Measurements from ENCODE around the gene SETSIP. TPM values are rescaled to one million over a fixed set of nuclear protein-coding genes. Genes with fewer than 3 reads are reported as not detected.

The SETSIP gene
- total RNA-seq, 1 experiment from 2014 or later: not detected

GRCh38 chr1:92117526-92117925, 42.3 kb upstream of the SETSIP start:
- Histone ChIP-seq H3K9me3 (no peaks in the 10 kb centered on the region), H3K4me3 (ENCODE audit: low read depth, low read length) (no peak overlapping the region), H3K4me1 (no peaks in the 10 kb centered on the region), H3K27me3 (replicated peaks; ENCODE audit: control insufficient read depth, insufficient read depth, low read length) (no peaks in the 10 kb centered on the region), H3K36me3 (ENCODE audit: control insufficient read depth, insufficient read depth, low read length) (no peaks in the 10 kb centered on the region)
- no TSS peak for BruUV-seq (replicated peaks)
- Mint-ChIP-seq H3K36me3 (ENCODE audit: insufficient read depth, unreplicated experiment) (no peaks in the 10 kb centered on the region), H3K4me1 (ENCODE audit: low read depth, unreplicated experiment) (no peaks in the 10 kb centered on the region), H3K27ac (ENCODE audit: unreplicated experiment) (no peak overlapping the region), H3K27me3 (ENCODE audit: insufficient read depth, unreplicated experiment) (no peaks in the 10 kb centered on the region), H3K4me3 (ENCODE audit: unreplicated experiment) (no peak overlapping the region), H3K9me3 (ENCODE audit: unreplicated experiment) (no peaks in the 10 kb centered on the region)
- intact Hi-C loops (cut with micrococcal nuclease; ENCODE audit: unreplicated experiment): no loop called here
- TF ChIP-seq CTCF (IDR thresholded peaks at IDR 0.05; ENCODE audit: insufficient read depth in 1 of 2, low read depth in 1 of 2, low read length in 1 of 2, severe bottlenecking in 1 of 2, unreplicated experiment in 1 of 2): no peak
- CTCF ChIA-PET: no interaction called here
- POLR2A ChIA-PET: no interaction called here
- no peak for DNase-seq

- Mint-ChIP-seq H3K27me3 (ENCODE audit: insufficient read depth, unreplicated experiment) (no peaks in the 10 kb centered on the region), H3K36me3 (ENCODE audit: insufficient read depth, unreplicated experiment) (no peaks in the 10 kb centered on the region), H3K4me1 (ENCODE audit: low read depth, unreplicated experiment) (no peaks in the 10 kb centered on the region), H3K9me3 (ENCODE audit: unreplicated experiment) (no peaks in the 10 kb centered on the region), H3K4me3 (ENCODE audit: unreplicated experiment) (no peak overlapping the region), H3K27ac (ENCODE audit: unreplicated experiment) (no peak overlapping the region)
- ChIA-PET CTCF (no interaction called here), POLR2A (no interaction called here)
- no peaks in the 10 kb centered on the region for H3K36me3 ChIP-seq (ENCODE audit: control insufficient read depth, insufficient read depth, low read length)
- no peak for TF ChIP-seq CTCF (IDR thresholded peaks at IDR 0.05; ENCODE audit: insufficient read depth in 1 of 2, low read depth in 1 of 2, low read length in 1 of 2, severe bottlenecking in 1 of 2, unreplicated experiment in 1 of 2)
- intact Hi-C loops (cut with micrococcal nuclease; ENCODE audit: unreplicated experiment): no loop called here
- no peaks in the 10 kb centered on the region for H3K9me3 ChIP-seq
- no peaks in the 10 kb centered on the region for H3K4me1 ChIP-seq
- no peak for DNase-seq
- BruUV-seq (replicated peaks): no TSS peak
- H3K27me3 ChIP-seq (replicated peaks; ENCODE audit: control insufficient read depth, insufficient read depth, low read length): no peaks in the 10 kb centered on the region
- no peak overlapping the region for H3K4me3 ChIP-seq (ENCODE audit: low read depth, low read length)
These were observed 33.4 kb upstream of the SETSIP start for GRCh38 chr1:92108631-92109030.

GRCh38 chr1:92105546-92106081, 30.4 kb upstream of the SETSIP start:
- ChIA-PET CTCF (no interaction called here), POLR2A (no interaction called here)
- intact Hi-C loops (cut with micrococcal nuclease; ENCODE audit: unreplicated experiment): no loop called here
- no peaks in the 10 kb centered on the region for H3K9me3 ChIP-seq
- no peak overlapping the region for H3K4me3 ChIP-seq (ENCODE audit: low read depth, low read length)
- no peak overlapping the region for H3K4me3 Mint-ChIP-seq (ENCODE audit: unreplicated experiment)
- H3K4me1 ChIP-seq: no peaks in the 10 kb centered on the region
- no peaks in the 10 kb centered on the region for H3K27me3 Mint-ChIP-seq (ENCODE audit: insufficient read depth, unreplicated experiment)
- no peak overlapping the region for H3K27ac Mint-ChIP-seq (ENCODE audit: unreplicated experiment)
- H3K36me3 ChIP-seq (ENCODE audit: control insufficient read depth, insufficient read depth, low read length): no peaks in the 10 kb centered on the region
- no TSS peak for BruUV-seq (replicated peaks)
- H3K4me1 Mint-ChIP-seq (ENCODE audit: low read depth, unreplicated experiment): no peaks in the 10 kb centered on the region
- TF ChIP-seq CTCF (IDR thresholded peaks at IDR 0.05; ENCODE audit: insufficient read depth in 1 of 2, low read depth in 1 of 2, low read length in 1 of 2, severe bottlenecking in 1 of 2, unreplicated experiment in 1 of 2): no peak
- H3K27me3 ChIP-seq (replicated peaks; ENCODE audit: control insufficient read depth, insufficient read depth, low read length): no peaks in the 10 kb centered on the region
- DNase-seq: no peak
- no peaks in the 10 kb centered on the region for H3K9me3 Mint-ChIP-seq (ENCODE audit: unreplicated experiment)
- H3K36me3 Mint-ChIP-seq (ENCODE audit: insufficient read depth, unreplicated experiment): no peaks in the 10 kb centered on the region
